Measurements from ENCODE around the gene CHI3L2. TPM values are rescaled to one million over a fixed set of nuclear protein-coding genes. Genes with fewer than 3 reads are reported as not detected.

CHI3L2 gene
- total and polyA plus RNA-seq, 10 of the 15 experiments (the other 5 are each of a cell fraction or from before 2014, with no cell fraction given), result 37.1 to 508 (median 98.3) TPM

GRCh38 chr1:111204201-111204982 is 23.1 kb upstream of the CHI3L2 start (continued):
- TF ChIP-seq FOS (IDR thresholded peaks at IDR 0.05; ENCODE audit: borderline replicate concordance, extremely low read depth, insufficient read length) (no peak), PAX8 (IDR thresholded peaks at IDR 0.05) (no peak), NFIC (IDR thresholded peaks at IDR 0.05; ENCODE audit: low read depth, low read length) (no peak), NRF1 (conservative IDR thresholded peaks at IDR 0.05; ENCODE audit: low read depth, low read length) (no peak), ZSCAN29 (IDR thresholded peaks at IDR 0.05) (0 out of 2 replicates have a peak, but pooled peaks have one; percentile 11), POU2F2 (IDR thresholded peaks at IDR 0.05; ENCODE audit: borderline replicate concordance, low read depth, low read length) (peak; percentile 14; the same call in 1 of the 3 replicates), NFYA (IDR thresholded peaks at IDR 0.05; ENCODE audit: borderline replicate concordance, low read depth, low read length) (no peak), DPF2 (IDR thresholded peaks at IDR 0.05) (peak; percentile 84), TCF3 (IDR thresholded peaks at IDR 0.05; ENCODE audit: borderline replicate concordance, insufficient read depth, low read depth, low read length) (peak; percentile 91; the same call in 1 of the 2 replicates), RAD21 (IDR thresholded peaks at IDR 0.05; ENCODE audit: insufficient read depth, low read depth, low read length) (no peak), ZNF622 (IDR thresholded peaks at IDR 0.05) (no peak), SMAD1 (IDR thresholded peaks at IDR 0.05; ENCODE audit: low read depth, partially characterized antibody) (no peak), MTA2 (IDR thresholded peaks at IDR 0.05; ENCODE audit: low read depth) (no peak), RUNX3 (IDR thresholded peaks at IDR 0.05; ENCODE audit: low read length) (no peak), ETV6 (conservative IDR thresholded peaks at IDR 0.05 in 1 of 2, IDR thresholded peaks at IDR 0.05 in 1 of 2; ENCODE audit: borderline replicate concordance in 1 of 2, low read depth in 1 of 2) (no peak; a peak in 1 of 4 replicates), ATF3 (IDR thresholded peaks at IDR 0.05; ENCODE audit: borderline replicate concordance, extremely low read depth, low read depth, low read length) (no peak), PML (IDR thresholded peaks at IDR 0.05; ENCODE audit: low read length) (no peak), SIN3A (IDR thresholded peaks at IDR 0.05; ENCODE audit: low read depth, low read length) (no peak), CTCF (IDR thresholded peaks at IDR 0.05 in 2 of 3, conservative IDR thresholded peaks at IDR 0.05 in 1 of 3; ENCODE audit: control insufficient read depth in 2 of 3, extremely low read depth in 1 of 3, insufficient read depth in 1 of 3, low read depth in 3 of 3, low read length in 3 of 3) (peak in 1 of 3 experiments; percentile 39; a peak in 2 of 6 replicates), ZZZ3 (IDR thresholded peaks at IDR 0.05; ENCODE audit: control insufficient read depth, insufficient read length, low read depth) (no peak), CBFB (IDR thresholded peaks at IDR 0.05; ENCODE audit: low read depth) (no peak), ZNF217 (IDR thresholded peaks at IDR 0.05) (peak; percentile 91), HDGF (IDR thresholded peaks at IDR 0.05) (peak; percentile 84), NR2F1 (conservative IDR thresholded peaks at IDR 0.05) (peak; percentile 95), JUNB (IDR thresholded peaks at IDR 0.05) (no peak), EED (IDR thresholded peaks at IDR 0.05; ENCODE audit: low read depth) (no peak; the same call in 1 of the 2 replicates), STAT1 (conservative IDR thresholded peaks at IDR 0.05) (no peak), PAX5 (IDR thresholded peaks at IDR 0.05; ENCODE audit: borderline replicate concordance, low read depth, low read length) (peak; percentile 24; the same call in 1 of the 2 replicates), RB1 (IDR thresholded peaks at IDR 0.05; ENCODE audit: borderline replicate concordance) (0 out of 2 replicates have a peak, but pooled peaks have one; percentile 63), HDAC2 (IDR thresholded peaks at IDR 0.05) (no peak), IRF3 (IDR thresholded peaks at IDR 0.05) (no peak)

Measured in GM12878 (cell line).